ENCODE data around the gene MIPOL1. TPM values are rescaled to one million over a fixed set of nuclear protein-coding genes. Genes with fewer than 3 reads are reported as not detected.
A peak's percentile ranks its signal among the peaks of the same experiment; 100 is the strongest.

Gene MIPOL1
- total and polyA plus RNA-seq, 2 of the 13 experiments (the other 11 are each of a cell fraction or from before 2014, with no cell fraction given) = 8.6 to 34.2 TPM

DNA sequence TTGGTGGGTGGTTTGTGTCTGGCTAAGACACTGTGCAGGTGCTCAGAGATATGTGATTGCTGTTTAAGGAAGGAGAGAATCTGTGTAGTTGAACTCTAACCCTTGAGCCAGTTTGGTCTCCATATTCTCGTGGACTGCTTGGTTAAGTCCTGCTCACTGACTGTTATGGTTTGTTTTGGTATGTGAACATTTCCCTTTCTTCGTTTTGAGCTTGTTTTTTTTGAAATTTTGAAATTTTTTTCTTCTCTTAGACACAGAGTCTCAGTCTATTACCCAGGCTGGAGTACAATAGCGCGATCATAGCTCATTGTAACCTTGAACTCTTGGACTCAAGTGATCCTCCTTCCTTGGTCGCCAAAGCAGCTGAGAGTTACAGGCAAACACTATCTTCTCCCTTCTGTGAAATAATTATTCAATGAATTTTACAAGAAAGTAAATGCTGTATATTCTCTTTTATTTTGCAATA is 40.0 kb downstream of the MIPOL1 start (continued):
- TF ChIP-seq SOX6 (IDR thresholded peaks at IDR 0.05) (no peak), SOX6 (CRISPR knock-in tag; IDR thresholded peaks at IDR 0.05) (peak; percentile 69), ZNF777 (CRISPR knock-in tag; IDR thresholded peaks at IDR 0.05) (no peak), SNRNP70 (IDR thresholded peaks at IDR 0.05; ENCODE audit: low read depth, low read length) (no peak), ZBTB8A (CRISPR knock-in tag; IDR thresholded peaks at IDR 0.05; ENCODE audit: borderline replicate concordance, low read depth) (no peak), KDM3A (CRISPR knock-in tag; IDR thresholded peaks at IDR 0.05; ENCODE audit: low read depth) (no peak), GATA4 (IDR thresholded peaks at IDR 0.05; ENCODE audit: borderline replicate concordance, low read depth) (no peak), TFDP2 (CRISPR knock-in tag; IDR thresholded peaks at IDR 0.05) (no peak), TFDP1 (CRISPR knock-in tag; IDR thresholded peaks at IDR 0.05; ENCODE audit: borderline replicate concordance) (no peak), SNAPC2 (CRISPR knock-in tag; IDR thresholded peaks at IDR 0.05) (no peak), ATRX (CRISPR knock-in tag; IDR thresholded peaks at IDR 0.05; ENCODE audit: borderline replicate concordance) (no peak), ZBTB21 (CRISPR knock-in tag; IDR thresholded peaks at IDR 0.05) (no peak), AKNA (CRISPR knock-in tag; IDR thresholded peaks at IDR 0.05; ENCODE audit: borderline replicate concordance) (no peak), DMAP1 (CRISPR knock-in tag; IDR thresholded peaks at IDR 0.05) (no peak), HOXD1 (CRISPR knock-in tag; IDR thresholded peaks at IDR 0.05) (no peak), HOMEZ (CRISPR knock-in tag; IDR thresholded peaks at IDR 0.05; ENCODE audit: low read depth) (peak; percentile 95), DNMT1 (CRISPR knock-in tag; IDR thresholded peaks at IDR 0.05) (no peak), RELA (CRISPR knock-in tag; IDR thresholded peaks at IDR 0.05) (no peak)
- TF ChIP-seq, protein P1, sequence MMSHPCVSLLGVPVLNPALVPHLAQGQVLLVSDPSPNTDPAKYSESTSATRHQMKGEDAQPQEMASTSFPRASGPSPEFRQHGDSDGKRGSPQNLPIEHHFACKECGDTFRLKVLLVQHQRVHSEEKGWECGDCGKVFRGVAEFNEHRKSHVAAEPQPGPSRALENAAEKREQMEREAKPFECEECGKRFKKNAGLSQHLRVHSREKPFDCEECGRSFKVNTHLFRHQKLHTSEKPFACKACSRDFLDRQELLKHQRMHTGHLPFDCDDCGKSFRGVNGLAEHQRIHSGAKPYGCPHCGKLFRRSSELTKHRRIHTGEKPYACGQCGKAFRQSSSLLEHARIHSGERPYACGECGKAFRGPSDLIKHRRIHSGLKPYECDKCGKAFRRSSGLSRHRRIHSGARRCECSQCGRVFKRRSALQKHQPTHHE (CRISPR knock-in tag; IDR thresholded peaks at IDR 0.05; ENCODE audit: borderline replicate concordance) = no peak
- TF ChIP-seq, protein P2, sequence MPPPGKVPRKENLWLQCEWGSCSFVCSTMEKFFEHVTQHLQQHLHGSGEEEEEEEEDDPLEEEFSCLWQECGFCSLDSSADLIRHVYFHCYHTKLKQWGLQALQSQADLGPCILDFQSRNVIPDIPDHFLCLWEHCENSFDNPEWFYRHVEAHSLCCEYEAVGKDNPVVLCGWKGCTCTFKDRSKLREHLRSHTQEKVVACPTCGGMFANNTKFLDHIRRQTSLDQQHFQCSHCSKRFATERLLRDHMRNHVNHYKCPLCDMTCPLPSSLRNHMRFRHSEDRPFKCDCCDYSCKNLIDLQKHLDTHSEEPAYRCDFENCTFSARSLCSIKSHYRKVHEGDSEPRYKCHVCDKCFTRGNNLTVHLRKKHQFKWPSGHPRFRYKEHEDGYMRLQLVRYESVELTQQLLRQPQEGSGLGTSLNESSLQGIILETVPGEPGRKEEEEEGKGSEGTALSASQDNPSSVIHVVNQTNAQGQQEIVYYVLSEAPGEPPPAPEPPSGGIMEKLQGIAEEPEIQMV (CRISPR knock-in tag; IDR thresholded peaks at IDR 0.05; ENCODE audit: low read depth) = no peak
